OCI-LY1 (cell line): ENCODE results near the gene TMEM179B.
"Not testable (repeated sequence)": the region's sequence is repeated elsewhere in the genome, so short reads cannot be mapped to it uniquely, and the experiment has no call there.

ENCODE experiments used
- CTCF ChIP-seq: fragments of 200-600 bp; sonication (generic), shearing (Covaris generic); IDR thresholded peaks from 2 replicates; pipeline ENCODE4 v1.5.1; 2017; ENCODE audit warnings: mild to moderate bottlenecking, antibody characterized with exemption, low read length, moderate library complexity, mixed read lengths
- EZH2 ChIP-seq: fragments of 200-600 bp; sonication (generic), shearing (Covaris generic); IDR thresholded peaks from 2 replicates; pipeline ENCODE4 v1.8.0; 2017; ENCODE audit warnings: borderline replicate concordance, mixed run types, mild to moderate bottlenecking, antibody characterized with exemption, low read length, moderate library complexity, mixed read lengths

- TF ChIP-seq EZH2, CTCF: not testable (repeated sequence)
Observed at GRCh38 chr11:62749931-62750330, 37.3 kb upstream of the TMEM179B start.
